Left renal cortex interstitium (tissue), 4 donors: ENCODE measurements around the gene PIANP. TPM values are rescaled to one million over a fixed set of nuclear protein-coding genes. Genes with fewer than 3 reads are reported as not detected.
A peak's percentile ranks its signal among the peaks of the same experiment; 100 is the strongest.
"Not testable (repeated sequence)": the region's sequence is repeated elsewhere in the genome, so short reads cannot be mapped to it uniquely, and the experiment has no call there.

Experiments
- DNase-seq, 4 donors: peaks; one replicate each; pipeline ENCODE4 v3.0.0-alpha.2; 2013; ENCODE audit warnings: low read depth in 4 of 4, low spot score in 2 of 4, missing footprints in 1 of 4
- polyA plus RNA-seq, 4 donors: library from polyadenylated mRNA; unstranded; fragments of 120-200 nt; gene quantifications; one replicate each; pipeline ENCODE4 v1.2.1, GENCODE V29; 2013; ENCODE audit not compliant: insufficient read length in 4 of 4

Gene PIANP
- polyA plus RNA-seq, 4 donors, result 8.1 to 16.8 (median 13.5) TPM

DNA sequence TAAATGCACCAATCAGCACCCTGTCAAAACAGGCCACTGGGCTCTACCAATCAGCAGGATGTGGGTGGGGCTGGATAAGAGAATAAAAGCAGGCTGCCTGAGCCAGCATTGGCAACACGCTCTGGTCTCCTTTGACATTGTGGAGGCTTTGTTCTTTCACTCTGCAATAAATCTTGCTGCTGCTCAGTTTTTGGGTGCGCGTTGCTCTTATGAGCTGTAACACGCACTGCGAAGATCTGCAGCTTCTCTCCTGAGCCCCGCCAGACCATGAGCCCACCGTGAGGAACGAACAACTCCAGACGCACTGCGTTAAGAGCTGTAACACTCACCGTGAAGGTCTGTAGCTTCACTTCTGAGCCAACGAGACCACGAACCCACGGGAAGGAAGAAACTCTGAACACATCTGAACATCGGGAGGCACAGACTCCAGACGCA is 8.4 kb upstream of the PIANP start:
- DNase-seq, result no peak

DNA sequence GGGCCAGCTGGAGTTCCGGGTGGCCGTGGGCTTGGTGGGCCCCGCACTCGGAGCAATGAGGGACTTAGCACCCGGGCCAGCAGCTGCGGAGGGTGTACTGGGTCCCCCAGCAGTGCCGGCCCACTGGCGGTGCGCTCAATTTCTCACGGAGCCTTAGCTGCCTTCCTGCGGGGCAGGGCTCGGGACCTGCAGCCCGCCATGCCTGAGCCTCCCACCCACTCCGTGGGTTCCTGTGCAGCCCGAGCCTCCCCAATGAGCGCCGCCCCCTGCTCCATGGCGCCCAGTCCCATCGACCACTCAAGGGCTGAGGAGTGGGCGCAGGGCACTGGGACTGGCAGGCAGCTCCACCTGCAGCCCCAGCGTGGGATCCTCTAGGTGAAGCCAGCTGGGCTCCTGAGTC is 7.7 kb upstream of the PIANP start:
- not testable (repeated sequence) for DNase-seq

DNA sequence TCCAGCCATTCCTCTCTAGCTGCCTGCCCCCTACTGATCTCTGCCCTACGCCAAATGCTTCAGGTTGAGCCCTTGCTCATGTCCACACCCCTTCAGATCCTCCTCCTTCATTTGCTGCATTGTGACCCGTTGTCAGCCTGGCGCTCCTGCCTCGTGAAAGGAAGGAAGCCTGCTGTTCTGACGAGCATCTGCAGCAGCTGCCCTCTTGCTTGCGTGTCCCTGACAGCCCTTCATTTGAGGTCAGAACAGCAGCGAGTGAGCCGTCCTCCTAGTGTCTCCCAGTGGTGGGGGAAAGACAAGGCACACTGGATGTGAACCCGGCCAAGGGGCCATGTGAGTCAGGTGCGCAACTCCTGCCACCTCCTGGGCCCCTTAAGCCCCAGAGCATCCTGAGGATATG is 3.0 kb upstream of the PIANP start:
- DNase-seq, result no peak

DNA sequence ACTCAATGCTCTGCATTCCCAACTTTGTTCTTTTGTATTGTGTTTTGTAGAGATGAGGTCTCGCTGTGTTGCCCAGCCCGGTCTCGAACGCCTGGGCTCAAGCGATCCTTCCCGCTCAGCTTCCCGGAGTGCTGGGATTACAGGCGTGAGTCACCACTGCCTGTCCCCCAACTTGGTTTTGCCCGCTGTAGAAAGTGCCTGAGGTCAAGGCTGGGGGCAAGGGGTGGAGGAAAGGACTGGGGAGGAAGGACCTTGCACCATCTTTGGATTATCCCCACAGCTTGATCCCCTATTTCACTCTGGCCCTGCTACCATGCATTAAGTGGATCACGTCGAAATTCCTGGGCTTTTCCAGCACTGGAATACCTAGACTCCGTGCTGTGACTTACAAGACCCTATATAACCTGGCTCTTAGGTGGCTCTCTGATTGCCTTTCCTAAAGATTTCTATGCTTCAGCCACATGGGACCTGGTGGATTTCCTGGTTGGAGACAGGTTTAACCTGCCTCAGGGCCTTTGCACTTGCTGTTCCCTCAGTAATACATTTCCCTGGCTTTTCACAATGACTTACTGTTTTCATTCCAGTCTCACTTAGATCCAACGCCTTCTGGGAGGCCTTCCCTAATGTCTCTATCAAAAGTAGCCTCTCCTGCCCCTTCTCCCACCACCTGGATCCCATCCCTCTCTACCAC is 608 bp upstream of the PIANP start:
- DNase-seq, result no peak

DNA sequence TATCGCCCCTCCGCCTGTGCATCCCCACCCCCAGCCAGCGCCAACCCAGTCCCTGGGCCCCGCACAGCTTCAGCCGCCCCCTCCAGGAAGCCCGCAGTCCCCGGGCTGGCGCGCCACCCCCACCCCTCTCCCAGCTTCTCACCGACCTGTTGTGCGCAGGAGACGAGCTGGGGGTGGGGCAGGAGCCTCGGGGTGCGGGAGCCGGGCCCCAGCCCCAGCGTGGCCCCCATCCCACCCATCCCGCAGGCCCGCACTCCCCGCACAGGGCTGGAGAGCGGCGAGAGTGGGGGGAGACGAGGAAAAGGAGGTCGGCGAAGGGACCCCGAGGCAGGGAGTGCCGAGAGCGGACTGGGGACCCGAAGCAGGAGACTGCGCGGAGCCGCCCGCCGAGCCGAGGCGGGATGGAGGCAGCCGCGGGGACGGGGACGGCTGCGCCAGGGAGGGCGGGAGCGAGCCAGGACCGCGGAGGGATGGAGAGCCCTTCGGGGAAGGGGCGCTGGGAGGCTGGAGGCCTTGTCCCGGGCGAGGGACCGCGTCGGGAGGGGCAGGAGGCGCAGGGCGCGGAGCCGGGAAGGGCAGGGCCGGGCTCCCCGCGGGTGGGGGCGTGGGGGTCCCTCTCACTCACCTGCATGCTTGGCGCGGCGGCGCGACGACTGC is 498 bp downstream of the PIANP start:
- DNase-seq, result no peak

DNA sequence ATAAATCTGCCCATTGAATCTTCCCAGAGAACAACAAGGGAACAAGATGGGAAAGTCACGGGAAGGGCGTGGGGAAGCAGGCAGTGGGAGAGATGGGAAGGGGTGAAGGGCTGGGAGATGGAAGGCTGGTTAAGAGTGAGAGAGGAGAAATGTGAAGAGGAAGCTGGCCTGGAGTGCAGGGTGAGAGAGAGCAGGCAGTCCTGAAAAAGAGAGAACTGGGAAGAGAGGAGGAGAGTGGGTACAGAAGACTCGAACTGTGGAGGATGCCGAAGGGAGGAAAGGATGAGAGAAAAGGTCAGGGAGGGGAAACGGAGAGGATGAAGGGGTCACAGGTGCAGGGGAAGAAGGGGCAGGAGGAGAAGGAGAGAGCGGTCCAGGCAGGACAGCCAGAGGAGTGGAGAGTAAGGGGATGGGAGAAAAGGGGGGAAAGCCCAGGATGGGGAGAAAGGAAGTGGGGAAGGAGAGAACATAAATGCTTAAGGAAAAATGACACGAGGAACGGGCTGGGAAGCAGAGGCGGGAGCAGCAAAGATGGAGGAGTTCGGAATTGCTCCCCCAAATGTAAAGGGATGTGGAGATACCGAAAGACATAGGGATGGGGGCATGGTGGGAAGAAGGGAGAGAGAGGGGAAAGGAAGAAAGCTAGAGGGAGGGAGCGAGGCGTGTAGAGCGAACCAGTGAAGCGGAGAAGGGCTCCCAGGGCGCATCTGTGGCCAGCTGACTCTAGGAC is 1.2 kb downstream of the PIANP start:
- DNase-seq, result no peak

DNA sequence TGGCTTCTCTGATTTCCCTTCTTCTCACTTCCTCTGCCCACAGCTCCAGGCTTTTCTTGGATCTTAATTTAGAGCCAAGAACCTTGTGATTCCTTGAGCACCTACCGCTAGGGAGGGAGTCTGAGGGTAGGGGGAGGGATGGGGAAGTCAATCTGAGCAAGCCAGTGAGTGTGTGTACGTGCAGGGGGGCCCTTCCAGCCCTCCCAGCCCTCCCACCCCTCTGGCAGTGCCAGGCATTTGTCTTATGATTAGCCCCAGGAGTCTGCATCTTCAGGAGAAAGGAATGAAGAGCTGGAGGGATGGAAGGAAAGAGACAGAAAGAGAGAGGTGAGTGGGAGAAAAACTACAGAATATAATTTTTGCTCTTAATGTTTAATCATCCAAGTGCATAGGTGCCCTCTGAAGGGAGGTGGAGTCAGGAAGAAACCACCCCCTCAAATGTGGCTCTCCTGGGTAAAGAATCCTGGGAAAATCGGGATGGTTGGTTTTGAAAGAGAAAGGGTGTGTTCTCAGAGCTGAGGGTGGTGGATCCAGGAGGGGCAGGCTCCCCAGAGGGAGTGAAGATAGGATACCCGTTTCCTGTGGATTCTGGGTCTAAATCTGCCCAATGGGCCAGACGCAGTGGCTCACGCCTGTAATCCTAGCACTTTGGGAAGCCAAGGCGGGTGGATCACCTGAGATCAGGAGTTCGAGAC is 2.1 kb downstream of the PIANP start:
- DNase-seq, result no peak

DNA sequence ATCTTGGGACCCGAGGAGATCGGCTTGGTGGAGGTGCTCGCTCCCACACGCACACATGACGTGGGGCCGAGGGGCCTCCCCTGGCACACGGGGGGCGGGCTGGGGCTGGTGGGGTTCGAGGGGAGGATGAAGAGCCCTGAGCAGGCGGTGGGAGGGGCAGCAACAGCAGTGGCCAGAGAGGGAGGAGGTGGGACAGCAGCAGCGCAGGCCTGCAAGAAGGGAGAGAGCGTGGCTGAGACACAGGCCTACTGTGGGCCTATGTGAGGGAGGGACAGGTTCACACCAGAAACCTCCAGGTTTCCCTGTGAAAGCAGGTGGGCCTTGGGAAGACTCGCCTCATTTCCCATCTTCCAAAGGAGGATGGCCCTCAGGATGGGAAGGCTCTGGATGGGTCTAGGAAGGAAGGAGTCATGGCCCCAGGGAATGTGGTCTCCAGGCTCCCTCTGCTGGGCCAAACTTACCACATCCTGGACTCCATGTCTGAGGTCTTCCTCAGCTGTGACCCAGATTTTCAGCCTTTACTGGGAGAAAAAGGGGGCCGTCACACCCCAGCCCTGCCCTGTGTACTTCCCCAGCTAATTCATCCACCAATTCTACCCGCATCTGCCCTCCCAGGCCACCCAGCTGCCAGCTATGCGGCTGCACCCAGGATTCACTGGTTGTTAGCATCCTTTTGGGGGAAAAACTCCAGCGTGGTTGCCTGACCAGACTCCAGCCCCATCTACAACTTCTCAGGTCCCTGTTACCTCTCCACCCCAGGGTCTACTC is 2.8 kb downstream of the PIANP start:
- peak in 1 of 4 donors; percentile 31 for DNase-seq

DNA sequence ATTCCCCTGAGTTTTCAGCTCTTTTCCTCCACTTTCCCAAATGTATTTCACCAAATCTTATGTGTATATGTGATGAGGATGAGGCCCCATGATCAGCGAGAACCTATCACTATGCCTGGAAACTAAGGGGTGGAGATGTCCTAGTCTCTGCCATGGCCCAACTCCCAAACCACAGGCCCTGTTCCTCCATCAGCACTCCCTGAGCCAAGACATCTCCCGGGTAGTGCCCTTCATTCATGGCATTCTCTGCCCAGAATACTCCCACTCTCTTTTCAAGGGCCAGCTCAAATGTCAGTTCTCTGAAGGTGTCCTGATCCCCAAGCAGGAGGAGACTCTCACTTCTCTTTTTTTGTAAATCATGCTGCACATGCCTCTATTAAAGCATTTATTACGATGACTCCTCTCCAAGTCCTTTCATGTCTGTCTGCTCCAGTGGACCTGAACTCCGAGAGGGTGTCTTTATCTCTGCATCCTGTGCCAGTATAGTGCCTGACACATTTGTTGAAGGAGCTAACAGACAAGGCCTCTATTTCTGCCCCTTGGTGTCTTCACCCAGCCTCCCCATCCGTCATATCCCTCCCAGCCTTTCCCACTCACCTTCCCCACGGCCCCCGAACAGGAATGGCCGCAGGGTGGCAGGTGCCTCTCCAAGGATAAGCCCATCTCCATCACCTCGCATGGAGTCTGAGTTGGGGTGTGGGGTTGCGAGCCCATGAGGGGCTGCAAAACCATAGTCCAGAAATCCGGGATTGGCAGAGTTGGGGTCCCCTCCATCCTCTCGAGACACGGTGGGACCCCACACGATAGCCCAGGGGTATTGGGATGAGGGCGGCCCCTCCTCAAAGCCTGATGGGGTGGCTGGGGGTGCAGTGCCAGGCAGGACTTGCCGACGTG is 3.7 kb downstream of the PIANP start:
- peak in 1 of 4 donors; percentile 19 for DNase-seq

DNA sequence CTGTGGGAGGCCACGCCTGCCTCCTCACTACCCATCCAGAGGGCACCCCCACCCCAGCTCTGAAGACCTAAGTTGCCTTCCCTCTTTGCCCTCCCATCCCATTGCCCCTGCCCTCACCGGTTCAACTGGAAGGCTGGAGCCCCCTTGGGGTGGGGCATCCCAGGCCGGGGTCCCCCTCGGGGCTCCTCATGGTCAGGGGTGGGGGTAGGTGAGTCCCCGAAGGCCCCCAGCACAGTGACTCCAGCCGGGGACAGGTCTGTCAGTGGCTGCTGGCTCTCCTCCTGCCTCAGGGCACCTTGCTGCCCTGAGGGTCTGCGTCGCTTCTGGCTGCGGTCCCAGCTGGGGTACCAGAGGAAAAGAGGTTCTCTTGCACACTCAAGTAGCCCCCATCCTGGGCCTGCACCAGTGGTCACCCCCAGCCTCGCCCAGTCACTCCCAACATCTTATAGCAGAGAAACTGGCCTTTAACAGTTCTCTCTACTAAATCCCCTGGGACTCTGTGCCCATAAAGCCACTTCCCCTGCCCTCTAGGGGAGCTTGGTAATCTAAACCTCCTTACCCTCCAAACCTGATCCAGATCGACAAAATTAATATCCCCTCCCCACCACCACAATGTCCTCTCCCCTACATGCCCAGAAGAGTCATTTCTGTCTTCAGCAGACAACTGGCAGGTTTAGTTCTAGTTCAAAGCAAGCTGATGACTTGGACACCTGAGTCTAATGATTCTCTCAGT is 5.1 kb downstream of the PIANP start:
- DNase-seq, result no peak

DNA sequence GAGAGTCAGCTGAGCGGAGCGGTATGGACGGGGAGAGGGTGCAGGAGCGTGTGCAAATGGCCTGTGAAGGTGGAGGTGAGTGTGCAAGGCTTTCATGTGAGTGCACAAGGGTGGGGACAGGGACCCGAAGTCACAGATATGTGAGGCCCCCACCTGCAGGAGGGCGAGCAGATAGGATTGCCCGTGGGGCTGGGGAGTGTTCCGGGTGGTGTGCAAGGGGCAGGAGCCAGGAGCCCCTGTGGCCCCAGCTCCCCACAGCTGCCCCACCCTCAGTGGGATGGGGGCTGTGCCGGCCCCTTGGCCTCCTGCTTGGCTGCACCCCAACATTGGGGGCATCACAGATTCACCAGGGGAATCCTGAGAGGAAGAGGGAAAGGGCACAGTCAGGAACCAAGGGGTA is 5.9 kb downstream of the PIANP start:
- DNase-seq, result no peak

DNA sequence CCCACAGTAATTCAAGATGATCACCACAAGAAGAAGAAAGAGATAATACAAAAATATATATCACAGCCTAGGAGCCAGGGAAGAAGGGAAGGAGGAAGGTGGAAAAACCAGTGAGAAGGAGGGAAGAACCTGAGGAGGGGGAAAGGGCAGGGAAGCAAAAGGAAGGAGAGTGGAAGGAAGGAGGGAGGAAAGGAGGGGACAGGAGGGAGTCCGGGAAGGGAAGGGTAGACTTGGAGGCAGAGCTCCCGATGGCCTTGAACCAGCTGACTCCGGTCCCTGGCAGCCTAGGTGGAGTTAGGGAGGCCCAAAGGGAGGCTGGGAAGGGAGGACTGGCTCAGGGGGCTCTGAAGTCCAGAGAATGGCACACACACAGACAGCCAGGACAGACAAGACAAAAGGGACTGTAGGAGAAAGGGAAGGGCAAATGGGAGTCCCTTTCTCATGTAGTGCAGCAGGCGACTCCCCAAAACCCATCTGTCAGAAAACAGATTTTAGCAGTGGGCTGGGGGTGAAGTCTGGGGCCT is 6.7 kb downstream of the PIANP start:
- no peak for DNase-seq

DNA sequence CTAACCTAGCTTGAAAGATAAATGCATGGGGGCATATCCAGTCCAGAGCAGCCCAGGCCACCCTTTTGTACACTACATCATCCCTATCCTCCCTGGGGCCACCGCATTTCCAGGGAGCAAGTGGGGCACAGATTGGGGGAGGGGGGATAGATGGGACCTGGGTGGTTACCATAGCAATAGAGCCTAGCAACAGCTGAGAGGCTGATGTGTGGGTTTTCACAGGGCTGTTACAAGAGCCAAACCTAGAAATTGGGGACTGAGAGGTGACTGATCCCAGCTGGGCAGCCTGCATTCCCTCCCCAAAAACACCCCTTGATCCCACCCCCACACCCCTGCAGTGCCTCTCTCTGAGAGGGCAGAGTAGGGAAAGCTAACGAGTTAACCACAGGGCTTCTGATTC is 7.7 kb downstream of the PIANP start:
- no peak for DNase-seq

DNA sequence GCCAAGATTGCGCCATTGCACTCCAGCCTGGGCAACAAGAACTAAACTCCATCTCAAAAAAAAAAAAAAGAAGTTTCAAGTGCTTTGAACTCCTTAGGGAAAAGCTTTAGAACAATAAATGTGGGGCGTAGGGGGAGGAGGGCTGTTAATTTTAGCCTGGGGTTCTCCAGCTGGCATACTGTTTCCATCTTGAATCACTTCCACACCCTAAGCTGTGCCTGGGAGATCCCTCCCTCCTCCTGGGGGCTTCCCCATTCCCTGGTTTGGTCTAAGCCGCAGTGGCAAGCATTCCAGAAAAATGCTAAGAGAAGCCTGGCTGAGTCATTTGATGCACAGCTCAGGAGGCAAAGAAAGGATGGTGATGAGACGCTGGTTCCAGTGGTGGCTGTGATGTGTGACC is 9.1 kb downstream of the PIANP start:
- no peak for DNase-seq

DNA sequence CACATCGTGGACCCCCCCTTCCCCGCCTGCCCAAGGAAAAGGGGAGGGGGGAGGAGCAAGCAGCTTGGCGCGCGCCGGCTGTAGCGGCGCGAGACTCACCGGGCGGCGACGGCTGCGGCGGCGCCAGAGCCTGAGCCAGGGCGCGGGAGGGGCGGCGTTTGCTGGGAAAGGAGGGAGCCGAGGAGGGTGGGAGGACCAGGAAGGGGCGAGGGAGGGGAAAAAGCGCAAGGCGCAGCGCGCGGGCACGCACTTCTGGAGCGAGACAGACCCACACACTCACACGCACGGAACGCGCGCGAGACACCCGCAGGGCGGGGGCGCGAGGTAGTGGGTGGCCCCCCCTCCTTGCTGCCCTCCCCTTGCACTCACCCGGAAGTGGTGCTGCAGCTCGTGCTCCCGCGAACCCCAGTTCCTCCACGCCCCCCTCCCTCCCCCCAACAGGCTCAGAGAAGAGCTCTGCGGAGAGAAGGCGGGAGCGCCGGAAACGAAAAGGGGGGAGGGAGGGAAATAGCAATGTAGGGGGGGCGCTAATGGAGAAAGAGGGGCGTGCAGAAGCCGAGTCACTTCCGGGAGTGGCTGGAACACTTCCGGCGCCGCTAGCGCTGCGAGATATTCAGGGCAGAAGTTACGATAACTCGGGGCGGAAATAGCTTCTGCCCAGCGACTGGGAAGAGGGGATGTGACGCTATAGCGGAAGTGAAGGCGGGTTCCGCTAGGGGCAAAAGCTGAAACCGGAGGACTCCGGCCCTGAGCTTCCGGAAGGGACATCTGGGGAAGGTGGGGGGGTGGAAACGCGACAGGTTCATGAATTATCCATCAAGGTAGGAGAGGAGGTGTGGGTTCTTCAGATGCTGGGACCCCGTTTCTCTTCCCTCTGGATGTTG is 11.4 kb downstream of the PIANP start, which contains the start of gene ZNF384:
ZNF384 (minus strand) TSS at position 377 of the 884 bp plus-strand sequence. CDS start 9,855 bp downstream, outside the sequence.
- DNase-seq, result peak; percentile 95 to 99 (median 97)

DNA sequence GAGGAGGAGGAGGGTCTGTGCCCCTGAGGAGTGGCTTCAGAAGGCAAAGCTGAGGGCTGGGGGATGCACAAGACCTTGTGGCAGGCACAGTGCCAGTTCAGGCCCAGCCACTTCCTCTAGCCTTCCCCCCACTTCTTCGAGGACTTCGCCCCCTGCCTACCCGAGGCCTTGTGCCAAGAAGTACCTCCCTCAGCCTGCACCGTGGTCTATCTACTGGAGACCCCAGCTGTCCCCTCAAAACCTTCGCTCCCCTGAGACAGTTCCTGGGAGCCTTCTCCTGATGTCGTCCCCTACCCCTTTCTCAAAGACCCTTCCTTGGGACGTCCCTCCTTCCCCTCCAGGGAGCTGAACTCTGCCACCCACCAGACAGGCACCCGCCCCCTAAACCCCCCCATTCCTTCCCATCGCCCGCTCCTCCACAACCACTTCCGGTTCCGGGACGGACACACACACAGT is 12.0 kb downstream of the PIANP start:
- peak in 1 of 4 donors; percentile 81 for DNase-seq

DNA sequence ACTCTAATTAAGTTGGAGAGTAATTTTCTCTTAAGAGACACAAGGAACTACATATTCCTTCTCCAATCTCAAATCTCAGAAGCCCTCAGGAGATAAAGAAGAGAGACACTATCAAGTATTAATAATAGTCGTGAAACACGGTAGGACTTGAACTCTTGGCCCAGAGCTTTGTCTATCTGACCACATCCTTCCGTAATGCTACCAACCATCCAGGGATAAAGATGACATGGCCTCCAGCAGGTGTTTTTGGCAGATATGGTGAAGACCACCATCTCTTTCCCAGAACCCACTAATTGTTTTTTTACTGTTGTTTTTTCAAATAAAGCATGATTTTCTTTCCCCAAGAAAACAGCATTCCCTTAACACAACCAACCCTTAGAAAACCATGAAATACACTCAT is 14.8 kb downstream of the PIANP start:
- DNase-seq, result no peak
